Hematopoietic multipotent progenitor cell treated with erythropoietin and hydrocortisone succinate and interleukin-3 and kit ligand, for 6 days (in vitro differentiated cells): ENCODE data around the gene DDIT3.

Experiments used
- DNase-seq: peaks from one replicate; pipeline ENCODE4 v3.0.0-alpha.2; 2015

Gene DDIT3

DNA sequence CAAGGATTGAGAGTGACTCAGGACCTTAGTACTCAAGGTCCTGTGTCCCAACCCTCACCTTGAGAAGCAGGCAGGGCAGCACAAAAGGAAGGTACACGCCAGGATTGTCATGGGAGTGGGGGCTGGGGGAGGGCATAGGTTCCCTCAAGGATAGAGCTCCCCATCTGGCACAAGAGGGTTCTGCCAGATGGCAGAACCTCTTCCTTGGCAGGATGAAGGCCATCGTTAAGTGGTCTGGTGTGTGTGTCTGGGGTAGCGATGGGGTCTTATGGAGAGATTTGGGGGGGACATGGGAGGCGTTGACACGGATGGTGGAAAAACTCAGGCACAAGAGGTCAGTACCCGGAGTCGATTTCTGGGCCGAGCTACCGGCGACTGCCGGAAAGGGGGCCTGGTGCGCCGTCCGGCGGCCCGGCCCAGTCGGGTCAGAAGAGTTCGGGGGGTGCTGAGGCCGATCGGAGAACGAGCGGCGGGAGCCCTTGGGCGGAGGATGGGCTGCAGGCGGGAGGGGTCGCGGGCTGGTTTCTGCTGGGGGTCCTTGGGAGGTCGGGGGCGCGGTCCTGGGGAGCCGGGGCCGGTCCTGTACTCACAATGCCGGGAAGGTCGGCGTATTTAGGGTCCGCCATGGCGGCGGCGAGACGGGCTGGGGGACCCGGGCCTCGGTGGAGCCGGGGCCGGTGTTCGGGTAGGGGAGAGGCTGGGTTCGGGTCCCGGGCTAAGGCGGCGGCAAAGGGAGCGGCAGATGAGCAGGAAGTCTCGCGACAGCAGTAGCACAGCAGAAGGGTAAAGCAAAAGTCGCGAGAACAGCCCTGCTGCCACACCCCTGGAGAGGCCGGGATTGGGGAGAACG, 26.3 kb upstream of the DDIT3 start, which contains the start of gene DCTN2:
Gene DCTN2, minus strand, starts transcription at position 755 of the 850 bp plus-strand sequence. Its CDS starts 129 bp downstream, at position 626.
- DNase-seq: peak; percentile 99

DNA sequence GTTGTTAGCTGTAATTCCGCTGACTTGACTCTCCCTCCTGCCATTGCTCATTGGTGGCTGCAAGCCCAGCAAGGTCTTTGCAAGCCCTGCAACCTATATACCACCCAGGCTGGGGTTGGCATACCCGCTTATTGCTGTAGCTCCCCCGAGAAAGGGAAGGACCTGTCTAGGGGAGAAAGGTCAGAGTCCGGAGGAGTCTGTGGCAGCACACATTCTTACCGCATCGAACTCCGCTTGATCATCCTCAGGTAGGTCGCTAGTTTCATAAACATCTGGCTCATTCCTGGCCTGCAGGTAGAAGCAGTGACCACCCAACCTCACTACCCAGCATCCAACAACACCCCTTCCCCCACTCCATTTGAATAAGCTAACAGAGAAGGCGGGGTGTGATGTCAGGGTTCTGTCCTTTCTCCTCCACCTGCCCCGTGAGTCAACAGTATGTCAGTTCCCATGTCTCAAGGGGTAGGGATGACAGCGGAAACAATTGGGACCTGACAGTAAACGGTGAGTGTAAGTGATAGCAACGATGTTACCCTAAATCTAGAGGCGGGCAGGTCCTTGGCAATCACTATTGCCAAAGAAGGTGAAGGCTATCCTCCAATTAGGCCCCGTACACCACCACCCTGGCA, 25.6 kb upstream of the DDIT3 start:
- DNase-seq: no peak

DNA sequence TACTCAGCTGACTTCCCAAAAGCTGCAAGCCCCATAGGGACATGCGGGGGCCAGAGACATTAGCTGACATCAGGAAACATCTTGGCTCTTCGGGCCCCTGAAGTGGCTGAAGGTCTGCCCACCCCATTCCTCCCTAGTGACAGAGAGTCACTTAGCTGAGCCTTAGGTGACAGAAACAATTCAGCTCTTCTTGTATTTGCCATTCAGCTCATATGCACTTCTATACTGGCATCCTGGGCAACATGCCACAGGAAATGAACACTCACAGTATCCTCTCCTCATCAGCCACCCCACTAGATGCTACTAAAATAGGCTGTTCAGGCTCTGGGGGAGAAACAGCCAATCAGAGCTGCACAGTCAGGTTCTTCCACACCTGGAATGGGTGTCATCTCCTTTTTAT, 23.3 kb upstream of the DDIT3 start:
- DNase-seq: no peak

DNA sequence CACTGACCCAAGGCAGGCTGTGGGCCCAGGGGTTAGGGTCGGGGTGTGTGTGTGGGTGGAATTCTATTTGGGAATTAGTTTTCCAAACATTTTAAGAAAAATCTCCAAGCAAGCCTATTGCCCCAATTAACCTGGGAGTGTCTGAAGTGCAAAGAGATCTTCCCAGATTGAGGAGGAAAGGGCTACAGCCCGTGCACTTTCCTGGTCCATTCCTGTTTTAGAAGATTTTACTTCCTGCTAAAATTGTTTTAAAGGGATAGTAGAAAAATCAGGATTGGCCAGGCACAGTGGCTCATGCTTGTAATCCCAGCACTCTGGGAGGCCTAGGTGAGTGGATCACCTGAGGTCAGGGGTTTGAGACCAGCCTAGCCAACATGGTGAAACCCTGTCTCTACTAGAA, 21.4 kb upstream of the DDIT3 start:
- DNase-seq: no peak

- no peak for DNase-seq
These were observed 20.7 kb upstream of the DDIT3 start for GRCh38 chr12:57541001-57541400.

GRCh38 chr12:57539134-57539768, 18.9 kb upstream of the DDIT3 start:
- peak; percentile 93 for DNase-seq

DNA sequence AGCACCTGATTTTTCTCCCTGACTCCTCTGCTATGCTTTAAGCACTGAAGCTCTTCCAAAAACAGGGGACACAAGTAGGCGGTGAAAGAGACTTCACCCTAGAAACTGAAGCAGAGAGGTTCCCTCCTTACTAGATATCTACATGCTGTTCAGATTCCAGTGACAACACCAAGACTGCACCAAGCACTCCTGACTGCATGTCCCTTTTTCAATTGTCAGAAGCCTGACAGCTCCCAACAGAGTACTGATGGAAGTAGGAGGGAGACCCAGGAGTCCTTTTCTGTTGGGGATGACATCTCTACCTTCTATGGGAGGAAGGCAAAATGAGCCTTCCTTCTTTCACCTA, 16.3 kb upstream of the DDIT3 start:
- DNase-seq: no peak

- DNase-seq: no peak
These were observed 15.7 kb upstream of the DDIT3 start for GRCh38 chr12:57535764-57536596.

GRCh38 chr12:57534991-57535543, 14.8 kb upstream of the DDIT3 start:
- DNase-seq: no peak

DNA sequence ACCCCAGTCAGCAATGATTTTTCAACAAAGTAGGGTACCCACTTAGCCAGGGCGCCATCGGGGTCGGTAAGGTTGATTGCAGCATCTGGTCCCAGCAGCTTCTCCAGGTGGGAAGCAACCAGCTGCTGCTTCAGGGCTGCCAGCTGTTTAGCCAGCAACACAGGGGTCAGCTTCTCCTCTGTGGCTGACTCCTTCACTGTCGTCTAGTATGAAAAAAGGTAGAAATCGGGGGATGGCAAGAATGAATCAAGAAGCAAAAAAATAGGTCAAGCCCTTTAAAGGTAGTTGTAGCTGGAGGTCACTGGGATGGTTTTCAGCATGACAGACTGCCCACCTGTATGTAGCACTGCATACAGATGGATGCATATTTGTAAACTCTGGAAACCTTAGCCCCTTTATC, 13.9 kb upstream of the DDIT3 start:
- DNase-seq: no peak

DNA sequence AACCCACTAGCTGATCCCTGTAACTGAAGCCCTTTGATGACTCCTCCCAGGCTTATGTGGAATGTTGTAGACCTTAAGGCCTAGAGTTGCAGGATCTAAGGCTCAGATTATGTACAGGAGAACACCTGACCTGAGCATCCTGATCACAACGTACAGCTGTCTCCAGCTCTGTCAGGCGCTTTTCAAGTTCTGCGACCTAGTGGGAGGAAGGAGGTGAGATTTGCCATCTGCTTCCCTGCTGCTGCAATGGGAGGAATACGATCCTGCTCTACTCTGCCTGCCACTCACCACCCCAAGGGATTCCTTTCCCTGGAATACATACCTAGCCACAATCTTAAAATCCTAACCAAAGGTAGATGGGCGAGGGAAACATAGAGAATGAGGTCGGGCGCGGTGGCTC, 12.8 kb upstream of the DDIT3 start:
- DNase-seq: no peak

- no peak for DNase-seq
These were observed 11.5 kb upstream of the DDIT3 start for GRCh38 chr12:57531836-57532235.

GRCh38 chr12:57530396-57531142, 10.3 kb upstream of the DDIT3 start:
- DNase-seq: no peak

DNA sequence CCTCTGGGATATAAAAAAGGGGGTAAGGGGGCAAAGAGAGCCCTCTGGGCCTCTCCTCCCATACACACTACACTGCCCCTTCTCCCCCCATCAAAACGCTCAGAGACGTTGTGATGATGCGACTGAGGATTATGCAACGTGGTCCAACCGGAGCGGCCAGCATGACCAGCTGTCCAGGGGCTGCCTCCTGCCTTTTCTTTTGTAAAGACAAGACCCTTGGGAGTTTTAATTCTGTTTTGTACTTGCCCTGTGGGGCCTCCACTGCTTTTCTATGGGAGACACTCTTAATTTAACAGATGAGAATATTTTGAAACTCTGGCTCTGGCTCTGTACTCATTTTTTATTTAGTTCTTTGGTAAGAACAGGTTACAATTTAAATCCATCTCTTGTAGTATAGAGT, 9.5 kb upstream of the DDIT3 start:
- DNase-seq: no peak

- DNase-seq: no peak
These were observed 8.7 kb upstream of the DDIT3 start for GRCh38 chr12:57528831-57529555.

DNA sequence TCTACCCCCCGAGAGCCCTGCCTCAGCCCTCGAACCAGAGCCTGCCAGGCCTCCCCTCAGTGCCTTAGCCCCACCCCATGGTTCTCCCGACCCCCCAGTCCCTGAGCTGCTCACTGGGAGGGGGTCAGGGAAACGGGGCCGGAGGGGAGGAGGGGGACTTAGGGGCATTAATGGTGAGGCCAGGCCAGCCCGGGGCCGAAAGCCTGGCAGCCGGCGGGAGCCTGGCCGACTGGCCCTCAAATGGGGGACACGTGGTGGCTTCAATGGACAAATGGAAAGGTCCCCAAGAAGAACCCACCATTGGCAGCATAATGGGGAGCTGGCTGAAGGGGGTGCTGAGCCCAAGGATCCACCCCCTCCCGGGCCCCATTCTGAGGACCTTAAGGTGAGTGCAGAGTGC, 7.9 kb upstream of the DDIT3 start:
- no peak for DNase-seq

DNA sequence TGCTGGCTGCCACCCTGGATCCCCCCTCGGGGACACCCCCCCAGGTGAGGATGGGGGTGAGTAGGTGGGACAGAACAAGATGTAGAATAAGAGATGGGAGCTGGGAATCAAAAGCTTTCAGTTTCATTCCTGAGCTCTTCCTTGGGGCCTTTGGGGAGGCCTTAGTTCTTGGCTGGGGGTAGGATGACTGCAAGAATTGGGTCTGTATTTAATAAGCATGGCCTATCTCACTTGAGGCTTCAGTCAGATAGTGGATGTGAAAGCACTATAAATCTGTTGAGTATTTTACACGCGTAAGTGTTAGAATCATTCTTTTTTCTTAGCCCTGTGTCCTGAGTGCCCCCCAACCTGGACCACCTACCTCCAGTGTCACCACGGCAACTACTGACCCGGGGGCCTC, 6.9 kb upstream of the DDIT3 start:
- DNase-seq: no peak

GRCh38 chr12:57526477-57527126, 6.3 kb upstream of the DDIT3 start:
- DNase-seq: no peak

DNA sequence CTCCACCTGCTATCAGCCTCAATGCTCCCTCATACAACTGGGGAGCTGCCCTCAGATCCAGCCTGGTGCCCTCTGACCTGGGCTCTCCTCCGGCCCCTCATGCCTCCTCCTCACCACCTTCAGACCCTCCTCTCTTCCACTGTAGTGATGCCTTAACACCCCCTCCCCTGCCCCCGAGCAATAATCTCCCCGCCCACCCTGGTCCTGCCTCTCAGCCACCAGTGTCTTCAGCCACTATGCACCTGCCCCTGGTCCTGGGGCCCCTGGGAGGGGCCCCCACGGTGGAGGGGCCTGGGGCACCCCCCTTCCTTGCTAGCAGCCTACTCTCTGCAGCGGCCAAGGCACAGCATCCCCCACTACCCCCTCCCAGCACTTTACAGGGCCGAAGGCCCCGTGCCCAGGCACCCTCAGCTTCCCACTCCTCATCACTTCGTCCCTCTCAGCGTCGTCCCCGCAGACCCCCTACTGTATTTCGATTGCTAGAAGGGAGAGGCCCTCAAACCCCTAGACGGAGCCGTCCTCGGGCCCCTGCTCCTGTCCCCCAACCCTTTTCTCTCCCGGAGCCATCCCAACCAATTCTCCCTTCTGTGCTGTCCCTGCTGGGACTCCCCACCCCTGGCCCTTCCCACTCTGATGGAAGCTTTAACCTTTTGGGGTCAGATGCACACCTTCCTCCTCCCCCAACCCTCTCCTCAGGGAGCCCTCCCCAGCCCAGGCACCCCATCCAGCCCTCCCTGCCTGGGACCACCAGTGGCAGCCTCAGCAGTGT, 5.5 kb upstream of the DDIT3 start:
- DNase-seq: no peak
